HG02884 (cell line): ENCODE measurements around the gene ACTR5.
A peak's percentile ranks its signal among the peaks of the same experiment; 100 is the strongest.
"Not testable (repeated sequence)": the region's sequence is repeated elsewhere in the genome, so short reads cannot be mapped to it uniquely, and the experiment has no call there.

Experiments
- ATAC-seq: cut with Tn5 transposase; IDR thresholded peaks from one replicate; pipeline ENCODE4 v1.9.1; 2021; ENCODE audit warnings: mild to moderate bottlenecking, moderate library complexity; ENCODE audit not compliant: unreplicated experiment

ACTR5 gene

GRCh38 chr20:38804682-38805501 is 56.6 kb downstream of the ACTR5 start:
- no peak for ATAC-seq

- peak; percentile 39 for ATAC-seq
Observed at GRCh38 chr20:38805502-38805957, 57.3 kb downstream of the ACTR5 start, which contains the start of gene PPP1R16B. Gene PPP1R16B (plus strand): TSS chr20:38805697. CDS start chr20:38835926, 30,229 bp downstream.

GRCh38 chr20:38805958-38806854 is 57.9 kb downstream of the ACTR5 start:
- no peak for ATAC-seq

GRCh38 chr20:38806855-38807655 is 58.8 kb downstream of the ACTR5 start:
- ATAC-seq = no peak

- ATAC-seq = no peak
Observed at GRCh38 chr20:38809942-38810341, 61.7 kb downstream of the ACTR5 start.

GRCh38 chr20:38810926-38811630 is 62.8 kb downstream of the ACTR5 start:
- ATAC-seq = no peak

GRCh38 chr20:38811769-38812168 is 63.5 kb downstream of the ACTR5 start:
- ATAC-seq = no peak

GRCh38 chr20:38812182-38812581 is 63.9 kb downstream of the ACTR5 start:
- ATAC-seq = no peak

GRCh38 chr20:38812709-38813573 is 64.7 kb downstream of the ACTR5 start:
- no peak for ATAC-seq

- ATAC-seq = not testable (repeated sequence)
Observed at GRCh38 chr20:38813574-38813962, 65.3 kb downstream of the ACTR5 start.

- no peak for ATAC-seq
Observed at GRCh38 chr20:38815446-38815845, 67.2 kb downstream of the ACTR5 start.

GRCh38 chr20:38818113-38819065 is 70.1 kb downstream of the ACTR5 start:
- no peak for ATAC-seq
